Mammary epithelial cell (primary cell): ENCODE measurements around the gene KRT33A.

Source experiments
- EZH2 ChIP-seq: IDR thresholded peaks from 2 replicates; pipeline ENCODE4 v1.6.1; 2012; ENCODE audit warnings: low read length, inconsistent platforms, borderline replicate concordance
- TF ChIP-seq, protein P1 (sequence below), 2 donors: IDR thresholded peaks in 1 of 2; conservative IDR thresholded peaks in 1 of 2; 2 replicates each; pipeline ENCODE4 v1.5.1; 2011 to 2012; ENCODE audit warnings: inconsistent platforms in 2 of 2, low read length in 2 of 2, mild to moderate bottlenecking in 2 of 2, control low read depth in 1 of 2, low read depth in 1 of 2; ENCODE audit not compliant: insufficient read depth in 1 of 2; ENCODE audit errors: extremely low read depth in 1 of 2

DNA sequence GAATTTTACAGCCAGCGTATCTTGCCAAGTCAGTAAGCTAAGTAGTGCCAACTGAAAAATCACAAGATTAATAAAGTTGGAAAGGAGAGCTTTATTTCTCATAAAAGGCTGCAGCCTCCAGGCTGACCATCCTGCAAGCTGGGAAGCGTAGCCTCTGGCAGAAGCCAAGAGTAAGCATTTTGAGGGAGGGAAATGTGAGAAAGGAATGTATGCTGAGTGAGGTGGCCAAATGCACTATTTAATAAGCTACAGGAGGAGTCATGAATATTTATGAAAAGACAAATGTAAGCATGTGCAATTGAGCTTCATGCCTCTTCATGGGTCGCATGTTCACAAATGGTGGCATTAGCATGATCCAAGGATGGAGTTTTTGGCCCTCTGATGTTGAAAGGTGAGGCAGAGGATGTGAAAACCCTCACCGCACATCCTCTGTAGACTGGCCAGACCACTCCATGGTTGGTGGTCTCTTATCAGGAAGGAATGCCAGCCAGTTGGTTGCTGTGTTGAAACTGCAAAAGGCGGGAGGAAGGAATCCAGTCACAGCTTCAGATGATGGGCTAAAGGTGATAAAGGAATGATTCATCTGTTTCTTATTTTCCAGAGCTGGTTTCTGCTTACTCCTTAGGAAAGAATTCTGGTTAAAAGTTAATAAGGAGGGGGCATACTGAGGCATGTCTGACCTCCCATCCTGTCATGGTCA lies 9.8 kb upstream of the KRT33A start:
- TF ChIP-seq, protein P1, sequence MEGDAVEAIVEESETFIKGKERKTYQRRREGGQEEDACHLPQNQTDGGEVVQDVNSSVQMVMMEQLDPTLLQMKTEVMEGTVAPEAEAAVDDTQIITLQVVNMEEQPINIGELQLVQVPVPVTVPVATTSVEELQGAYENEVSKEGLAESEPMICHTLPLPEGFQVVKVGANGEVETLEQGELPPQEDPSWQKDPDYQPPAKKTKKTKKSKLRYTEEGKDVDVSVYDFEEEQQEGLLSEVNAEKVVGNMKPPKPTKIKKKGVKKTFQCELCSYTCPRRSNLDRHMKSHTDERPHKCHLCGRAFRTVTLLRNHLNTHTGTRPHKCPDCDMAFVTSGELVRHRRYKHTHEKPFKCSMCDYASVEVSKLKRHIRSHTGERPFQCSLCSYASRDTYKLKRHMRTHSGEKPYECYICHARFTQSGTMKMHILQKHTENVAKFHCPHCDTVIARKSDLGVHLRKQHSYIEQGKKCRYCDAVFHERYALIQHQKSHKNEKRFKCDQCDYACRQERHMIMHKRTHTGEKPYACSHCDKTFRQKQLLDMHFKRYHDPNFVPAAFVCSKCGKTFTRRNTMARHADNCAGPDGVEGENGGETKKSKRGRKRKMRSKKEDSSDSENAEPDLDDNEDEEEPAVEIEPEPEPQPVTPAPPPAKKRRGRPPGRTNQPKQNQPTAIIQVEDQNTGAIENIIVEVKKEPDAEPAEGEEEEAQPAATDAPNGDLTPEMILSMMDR (conservative IDR thresholded peaks at IDR 0.05 in 1 of 2, IDR thresholded peaks at IDR 0.05 in 1 of 2; ENCODE audit: extremely low read depth in 1 of 2, insufficient read depth in 1 of 2, low read depth in 1 of 2, low read length in 2 of 2) = no peak
- TF ChIP-seq EZH2 = no peak
